BLaER1 (cell line): ENCODE measurements around the gene SCYGR6.

Experiments used
- H3K27ac ChIP-seq: shearing (Covaris generic); formaldehyde crosslinking; 2 replicates; pipeline ENCODE4 v1.8.1; 2022
- H3K27me3 ChIP-seq: shearing (Covaris generic); formaldehyde crosslinking; 2 replicates; pipeline ENCODE4 v1.8.1; 2022
- H3K36me3 ChIP-seq: shearing (Covaris generic); formaldehyde crosslinking; 2 replicates; pipeline ENCODE4 v1.8.1; 2022
- H3K4me1 ChIP-seq: shearing (Covaris generic); formaldehyde crosslinking; 2 replicates; pipeline ENCODE4 v1.8.1; 2022
- H3K4me2 ChIP-seq: shearing (Covaris generic); formaldehyde crosslinking; 2 replicates; pipeline ENCODE4 v1.8.1; 2022
- H3K4me3 ChIP-seq: shearing (Covaris generic); formaldehyde crosslinking; 2 replicates; pipeline ENCODE4 v1.8.1; 2022
- H3K9ac ChIP-seq: shearing (Covaris generic); formaldehyde crosslinking; 2 replicates; pipeline ENCODE4 v1.8.1; 2022
- H3K9me3 ChIP-seq: shearing (Covaris generic); formaldehyde crosslinking; 2 replicates; pipeline ENCODE4 v1.8.1; 2022
- H4K20me1 ChIP-seq: shearing (Covaris generic); formaldehyde crosslinking; 2 replicates; pipeline ENCODE4 v1.8.1; 2022
- Cebpa-rat ChIP-seq: shearing (Covaris generic); IDR thresholded peaks from 2 replicates; pipeline ENCODE4 v1.8.1; 2022

Gene SCYGR6

GRCh38 chr2:227713291-227713690 is 11.3 kb downstream of the SCYGR6 start:
- Histone ChIP-seq H4K20me1 (no peaks in the 10 kb centered on the region), H3K27ac (no peak overlapping the region), H3K9me3 (peaks cover 10% of the 10 kb centered on the region; the same call in 1 of the 2 replicates), H3K4me3 (no peak overlapping the region), H3K9ac (no peak overlapping the region), H3K4me2 (no peak overlapping the region), H3K4me1 (no peaks in the 10 kb centered on the region), H3K27me3 (no peaks in the 10 kb centered on the region), H3K36me3 (no peaks in the 10 kb centered on the region)
- no peak for TF ChIP-seq Cebpa-rat

GRCh38 chr2:227710986-227711385 is 13.6 kb downstream of the SCYGR6 start:
- no peaks in the 10 kb centered on the region for H3K36me3 ChIP-seq
- H3K27me3 ChIP-seq, result no peaks in the 10 kb centered on the region
- H4K20me1 ChIP-seq, result no peaks in the 10 kb centered on the region
- no peaks in the 10 kb centered on the region for H3K9me3 ChIP-seq
- no peak overlapping the region for H3K27ac ChIP-seq
- H3K4me1 ChIP-seq, result no peaks in the 10 kb centered on the region
- H3K9ac ChIP-seq, result no peak overlapping the region
- no peak overlapping the region for H3K4me2 ChIP-seq
- no peak overlapping the region for H3K4me3 ChIP-seq
- no peak for TF ChIP-seq Cebpa-rat

- Histone ChIP-seq H3K36me3 (no peaks in the 10 kb centered on the region), H3K4me1 (no peaks in the 10 kb centered on the region), H3K27ac (no peak overlapping the region), H3K4me3 (no peak overlapping the region), H3K9me3 (0 out of 2 replicates have a peak, but pooled peaks cover 2% of the 10 kb centered on the region), H4K20me1 (no peaks in the 10 kb centered on the region), H3K27me3 (no peaks in the 10 kb centered on the region), H3K4me2 (no peak overlapping the region), H3K9ac (no peak overlapping the region)
- no peak for TF ChIP-seq Cebpa-rat
Measured at GRCh38 chr2:227707390-227707789, 17.2 kb downstream of the SCYGR6 start.

GRCh38 chr2:227706859-227707258 is 17.7 kb downstream of the SCYGR6 start:
- H3K4me2 ChIP-seq, result no peak overlapping the region
- no peaks in the 10 kb centered on the region for H3K27me3 ChIP-seq
- no peaks in the 10 kb centered on the region for H3K4me1 ChIP-seq
- no peaks in the 10 kb centered on the region for H4K20me1 ChIP-seq
- H3K9ac ChIP-seq, result no peak overlapping the region
- H3K36me3 ChIP-seq, result no peaks in the 10 kb centered on the region
- H3K27ac ChIP-seq, result no peak overlapping the region
- no peak for TF ChIP-seq Cebpa-rat
- H3K9me3 ChIP-seq, result 0 out of 2 replicates have a peak, but pooled peaks cover 7% of the 10 kb centered on the region
- no peak overlapping the region for H3K4me3 ChIP-seq

DNA sequence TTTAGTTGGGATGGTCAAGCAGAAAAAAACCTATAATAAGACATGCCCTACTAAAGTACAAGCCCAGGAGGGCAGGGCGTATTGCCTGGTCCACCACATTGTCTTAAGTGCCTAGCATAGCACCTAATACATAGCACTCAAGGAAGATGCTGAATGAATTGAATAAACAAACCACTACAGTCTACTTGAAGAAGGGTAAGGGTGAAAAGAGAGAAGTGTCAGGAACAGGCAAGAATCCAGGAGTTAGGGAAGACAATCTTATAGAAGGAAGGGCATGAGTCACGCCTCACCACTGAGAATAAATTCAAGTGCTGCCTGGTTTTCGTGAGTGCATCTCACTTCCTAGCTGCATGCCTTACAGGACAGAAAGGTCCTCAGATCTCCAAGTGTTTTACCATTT is 20.6 kb downstream of the SCYGR6 start:
- Histone ChIP-seq H3K4me2 (no peak overlapping the region), H3K4me3 (no peak overlapping the region), H3K27me3 (no peaks in the 10 kb centered on the region), H3K9me3 (0 out of 2 replicates have a peak, but pooled peaks cover 7% of the 10 kb centered on the region), H4K20me1 (no peaks in the 10 kb centered on the region), H3K4me1 (peaks cover 4% of the 10 kb centered on the region), H3K27ac (no peak overlapping the region), H3K36me3 (no peaks in the 10 kb centered on the region), H3K9ac (no peak overlapping the region)
- no peak for TF ChIP-seq Cebpa-rat

GRCh38 chr2:227703280-227703732 is 21.3 kb downstream of the SCYGR6 start:
- no peak for TF ChIP-seq Cebpa-rat
- Histone ChIP-seq H3K4me2 (no peak overlapping the region), H3K27me3 (no peaks in the 10 kb centered on the region), H3K27ac (no peak overlapping the region), H3K9me3 (0 out of 2 replicates have a peak, but pooled peaks cover 7% of the 10 kb centered on the region), H3K4me1 (peaks cover 10% of the 10 kb centered on the region), H3K4me3 (no peak overlapping the region), H3K36me3 (no peaks in the 10 kb centered on the region), H3K9ac (no peak overlapping the region), H4K20me1 (no peaks in the 10 kb centered on the region)

DNA sequence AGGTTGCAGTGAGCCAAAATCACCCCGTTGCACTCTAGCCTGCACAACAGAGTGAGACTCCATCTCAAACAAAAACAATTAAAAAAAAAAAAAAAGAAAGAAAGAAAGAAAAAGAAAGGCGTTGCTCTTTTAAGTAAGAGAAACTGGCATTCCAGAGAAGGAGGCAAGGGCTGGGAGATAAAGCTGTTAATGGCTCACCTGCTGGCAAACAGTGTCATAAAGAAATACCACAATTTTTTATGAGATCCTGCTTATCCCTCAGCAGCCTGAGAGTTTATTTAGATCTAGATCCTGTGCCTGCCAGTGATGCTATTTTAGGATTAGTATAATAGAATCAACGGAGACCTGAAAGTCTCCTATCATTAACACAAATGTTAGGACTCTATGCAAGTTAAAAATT is 23.0 kb downstream of the SCYGR6 start:
- Histone ChIP-seq H3K9ac (no peak overlapping the region), H3K27me3 (no peaks in the 10 kb centered on the region), H4K20me1 (no peaks in the 10 kb centered on the region), H3K4me1 (peaks cover 12% of the 10 kb centered on the region), H3K4me2 (no peak overlapping the region), H3K4me3 (no peak overlapping the region), H3K27ac (no peak overlapping the region), H3K9me3 (0 out of 2 replicates have a peak, but pooled peaks cover 7% of the 10 kb centered on the region), H3K36me3 (no peaks in the 10 kb centered on the region)
- TF ChIP-seq Cebpa-rat, result no peak

DNA sequence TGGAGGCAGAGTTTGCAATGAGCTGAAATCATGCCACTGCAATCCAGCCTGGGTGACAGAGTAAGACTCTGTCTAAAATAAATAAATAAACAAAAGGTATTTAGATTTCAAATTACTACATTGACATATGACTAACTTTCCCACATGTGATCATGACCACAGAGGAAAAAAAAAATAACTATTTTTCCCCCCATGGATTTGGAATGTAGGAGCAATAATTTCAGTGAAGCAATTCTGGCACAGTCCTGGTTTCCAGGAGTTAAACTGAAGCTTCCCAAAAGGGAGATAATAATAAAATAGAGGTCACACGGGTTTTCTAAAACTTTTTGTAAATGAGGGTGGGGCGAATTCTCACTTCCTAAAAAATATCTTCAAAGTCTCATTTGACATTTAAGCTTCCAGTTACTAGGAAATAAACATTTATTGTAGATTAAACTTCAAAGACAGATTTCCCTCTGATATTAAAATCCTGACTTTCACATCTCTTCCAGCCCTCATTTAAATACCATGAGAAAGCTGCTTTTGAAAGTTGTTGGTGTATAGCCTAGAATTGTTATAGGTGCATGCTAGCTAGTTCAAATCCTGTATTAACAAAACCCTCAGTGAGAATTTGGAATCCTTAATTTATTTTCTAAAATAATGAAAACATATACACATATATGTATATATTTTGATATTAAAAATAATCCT is 27.4 kb downstream of the SCYGR6 start:
- no peaks in the 10 kb centered on the region for H3K36me3 ChIP-seq
- no peak for TF ChIP-seq Cebpa-rat
- H3K27me3 ChIP-seq, result no peaks in the 10 kb centered on the region
- no peak overlapping the region for H3K4me2 ChIP-seq
- 0 out of 2 replicates have a peak, but pooled peaks cover 2% of the 10 kb centered on the region for H3K9me3 ChIP-seq
- no peak overlapping the region for H3K27ac ChIP-seq
- H3K9ac ChIP-seq, result no peak overlapping the region
- peaks cover 12% of the 10 kb centered on the region for H3K4me1 ChIP-seq
- no peaks in the 10 kb centered on the region for H4K20me1 ChIP-seq
- no peak overlapping the region for H3K4me3 ChIP-seq

DNA sequence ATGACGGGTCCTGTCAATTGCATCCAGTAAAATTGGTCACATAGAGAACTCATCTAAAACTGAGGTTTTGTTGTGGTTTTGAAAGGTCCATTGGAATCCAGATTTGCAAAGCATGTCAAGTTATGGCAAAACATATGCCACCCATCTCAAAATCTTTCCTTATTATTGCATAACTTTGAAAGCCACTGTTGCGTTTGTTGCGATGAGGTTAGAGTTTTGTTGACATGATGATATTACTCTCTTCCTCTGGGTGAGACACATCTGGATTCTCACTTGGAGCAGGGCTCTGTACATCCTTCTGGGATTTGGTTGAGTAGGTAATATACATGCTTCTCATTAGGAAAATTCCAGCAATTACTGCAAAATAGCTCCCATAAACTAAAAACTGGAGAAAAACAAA is 37.4 kb downstream of the SCYGR6 start:
- Histone ChIP-seq H4K20me1 (no peaks in the 10 kb centered on the region), H3K27ac (no peak overlapping the region), H3K4me3 (no peak overlapping the region), H3K36me3 (no peaks in the 10 kb centered on the region), H3K4me2 (no peak overlapping the region), H3K4me1 (no peaks in the 10 kb centered on the region), H3K9me3 (no peaks in the 10 kb centered on the region), H3K9ac (no peak overlapping the region), H3K27me3 (no peaks in the 10 kb centered on the region)
- no peak for TF ChIP-seq Cebpa-rat

DNA sequence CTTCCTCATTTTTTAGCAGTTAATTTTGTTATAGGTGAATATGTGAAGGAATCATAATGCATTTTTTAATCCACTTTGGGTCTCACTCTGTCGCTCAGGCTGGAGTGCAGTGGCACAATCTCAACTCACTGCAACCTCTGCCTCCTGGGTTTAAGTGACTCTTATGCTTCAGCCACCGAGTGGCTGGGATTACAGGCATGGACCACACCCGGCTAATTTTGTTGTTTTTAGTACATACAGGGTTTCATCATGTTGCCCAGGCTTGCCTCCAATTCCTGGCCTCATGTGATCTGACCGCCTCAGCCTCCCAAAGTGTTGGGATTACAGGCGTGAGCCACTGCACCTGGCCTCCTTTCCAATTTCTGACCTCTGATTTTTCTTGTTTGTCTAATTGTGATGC is 40.3 kb downstream of the SCYGR6 start:
- Histone ChIP-seq H3K27me3 (no peaks in the 10 kb centered on the region), H3K9ac (no peak overlapping the region), H3K9me3 (no peaks in the 10 kb centered on the region), H3K27ac (no peak overlapping the region), H3K4me1 (no peaks in the 10 kb centered on the region), H3K4me2 (no peak overlapping the region), H3K4me3 (no peak overlapping the region), H4K20me1 (no peaks in the 10 kb centered on the region), H3K36me3 (no peaks in the 10 kb centered on the region)
- TF ChIP-seq Cebpa-rat, result no peak
